ENCODE data around the gene PLPP3. TPM values are rescaled to one million over a fixed set of nuclear protein-coding genes. Genes with fewer than 3 reads are reported as not detected.

PLPP3 gene
- total and polyA plus RNA-seq, 9 of the 15 experiments (the other 6 are each of a cell fraction or from before 2014, with no cell fraction given), result 0.07 to 0.54 (median 0.20) TPM

DNA sequence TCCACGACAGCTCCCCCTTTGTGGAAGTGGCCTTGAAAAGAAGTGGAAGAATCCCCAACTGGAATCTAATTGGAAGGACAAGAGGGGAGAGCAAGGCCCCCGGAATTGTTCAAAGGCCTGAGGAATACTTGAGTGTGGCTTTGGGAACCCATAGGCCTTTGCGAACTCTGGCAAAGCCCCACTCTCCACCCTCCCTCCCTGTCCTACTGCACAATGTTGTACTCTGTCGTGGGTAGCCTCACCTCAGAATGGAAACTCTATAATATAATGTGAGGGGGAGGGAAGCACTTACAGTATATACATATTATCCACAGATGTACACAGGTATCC, 28.5 kb downstream of the PLPP3 start:
- ATAC-seq, result no peak
- intact Hi-C loops (cut with micrococcal nuclease) (no loop called here), in situ Hi-C loops (cut with MboI) (no loop called here)
- H3K4me1 ChIP-seq (replicated peaks in 1 of 2; ENCODE audit: control insufficient read depth in 2 of 2, insufficient read depth in 2 of 2, low read length in 2 of 2), result no peaks in the 10 kb centered on the region
- H3K9me3 ChIP-seq (replicated peaks; ENCODE audit: control insufficient read depth, insufficient read depth, low read depth, low read length), result no peaks in the 10 kb centered on the region
- no peak overlapping the region for H3K4me2 ChIP-seq (ENCODE audit: insufficient read depth, low read length)
- no peak for DNase-seq (ENCODE audit: extremely low read depth in 1 of 4, low spot score in 3 of 4)
- no peak overlapping the region for H3K9ac ChIP-seq (ENCODE audit: insufficient read depth in 1 of 2, low read depth in 2 of 2, low read length in 2 of 2)
- no peaks in the 10 kb centered on the region for H4K20me1 ChIP-seq (replicated peaks; ENCODE audit: control insufficient read depth, insufficient read depth, low read length)
- no peak overlapping the region for H3K4me3 ChIP-seq
- no peaks in the 10 kb centered on the region for H3K9me1 ChIP-seq (ENCODE audit: control insufficient read depth, insufficient read depth, low read length)
- WGBS (ENCODE audit: insufficient coverage, low coverage, missing lambda C conversion rate), result 0% methylated on average over 4 of the region's 4 CpGs
- H3K79me2 ChIP-seq (ENCODE audit: control insufficient read depth, insufficient read depth, low read length), result no peaks in the 10 kb centered on the region
- FAIRE-seq, result no peak
- no peak overlapping the region for H3K27ac ChIP-seq (ENCODE audit: extremely low read depth, low read depth, low read length)
- CTCF ChIA-PET (ENCODE audit: low intra/inter-chr PET ratio), result no interaction called here
- TF ChIP-seq PTRF (tag; IDR thresholded peaks at IDR 0.05) (no peak), ZNF347 (CRISPR knock-in tag; IDR thresholded peaks at IDR 0.05; ENCODE audit: low read depth) (no peak), PHTF2 (CRISPR knock-in tag; IDR thresholded peaks at IDR 0.05) (no peak), KAT7 (CRISPR knock-in tag; IDR thresholded peaks at IDR 0.05; ENCODE audit: borderline replicate concordance) (no peak), E2F6 (IDR thresholded peaks at IDR 0.05; ENCODE audit: borderline replicate concordance in 1 of 2, extremely low read depth in 1 of 2, insufficient read depth in 1 of 2, insufficient read length in 1 of 2, low read depth in 1 of 2, low read length in 1 of 2, poor library complexity in 1 of 2, severe bottlenecking in 1 of 2) (no peak)
- POLR2A ChIA-PET, result no interaction called here
- BruUV-seq (replicated peaks), result no TSS peak
- peaks cover 0 to 11% of the 10 kb centered on the region in 2 experiments; a peak in 2 of 5 replicates for H3K27me3 ChIP-seq (ENCODE audit: control insufficient read depth in 2 of 2, insufficient read depth in 2 of 2, low read length in 2 of 2)
- no peak overlapping the region for H2AFZ ChIP-seq (ENCODE audit: low read depth, low read length)
- no peaks in the 10 kb centered on the region for H3K36me3 ChIP-seq (ENCODE audit: control insufficient read depth, insufficient read depth, low read length)
